Measurements from ENCODE around the gene NGF.
"Not testable (repeated sequence)": the region's sequence is repeated elsewhere in the genome, so short reads cannot be mapped to it uniquely, and the experiment has no call there.

NGF gene

DNA sequence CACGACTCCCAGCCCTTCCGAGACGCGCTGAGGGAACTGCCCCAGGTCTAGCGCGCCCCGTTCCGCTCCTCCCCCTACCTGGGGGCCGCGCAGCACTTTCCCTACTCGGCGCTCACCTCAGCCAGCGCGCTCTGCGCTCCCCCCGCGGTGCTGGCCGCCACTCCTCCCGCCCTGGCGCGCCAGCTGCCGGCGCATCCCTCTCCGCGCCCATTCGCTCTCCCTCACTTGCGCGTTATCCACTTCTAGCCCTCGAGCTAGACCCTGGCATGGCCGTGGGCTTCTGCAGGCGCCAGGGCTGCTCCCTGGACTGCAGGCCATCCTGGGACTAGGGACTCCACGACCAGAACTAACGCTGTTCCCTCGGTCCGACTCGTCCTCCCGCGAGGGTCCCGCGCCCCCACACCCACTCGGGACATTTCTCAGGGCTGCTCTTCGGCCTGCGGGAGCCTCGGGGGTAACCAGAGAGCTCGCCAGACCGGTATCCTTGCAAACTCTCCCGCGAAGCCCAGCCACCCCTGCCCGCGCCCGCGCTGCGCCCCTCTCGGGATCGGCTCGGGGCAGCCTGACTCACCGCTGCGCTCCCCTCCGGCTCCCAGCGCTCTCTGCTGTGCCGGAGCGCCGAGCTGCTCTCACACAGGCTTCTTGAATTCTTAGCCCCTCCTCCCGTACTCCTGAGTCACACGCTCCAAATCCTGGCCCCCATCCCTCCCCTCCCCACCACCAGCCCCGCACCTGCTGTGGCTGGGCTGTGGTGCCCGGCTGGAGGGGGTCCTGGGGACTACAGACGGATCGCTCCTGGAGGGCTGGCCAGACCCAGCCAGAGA, at the start of gene NGF:
TSS of gene NGF (minus strand) at position 617 of the 824 bp plus-strand sequence. CDS start 51,454 bp downstream, outside the sequence.
- no peak for DNase-seq

DNA sequence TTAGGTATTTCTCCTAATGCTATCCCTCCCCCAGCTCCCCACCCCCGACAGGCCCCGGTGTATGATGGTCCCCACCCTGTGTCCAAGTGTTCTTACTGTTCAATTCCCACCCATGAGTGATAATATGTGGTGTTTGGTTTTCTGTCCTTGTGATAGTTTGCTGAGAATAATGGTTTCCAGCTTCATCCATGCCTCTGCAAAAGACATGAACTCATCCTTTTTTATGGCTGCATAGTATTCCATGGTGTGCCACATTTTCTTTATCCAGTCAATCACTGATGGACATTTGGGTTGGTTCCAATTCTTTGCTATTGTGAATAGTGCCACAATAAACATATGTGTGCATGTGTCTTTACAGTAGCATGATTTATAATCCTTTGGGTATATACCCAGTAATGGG, 45.4 kb upstream of the NGF start:
- DNase-seq: not testable (repeated sequence)

DNA sequence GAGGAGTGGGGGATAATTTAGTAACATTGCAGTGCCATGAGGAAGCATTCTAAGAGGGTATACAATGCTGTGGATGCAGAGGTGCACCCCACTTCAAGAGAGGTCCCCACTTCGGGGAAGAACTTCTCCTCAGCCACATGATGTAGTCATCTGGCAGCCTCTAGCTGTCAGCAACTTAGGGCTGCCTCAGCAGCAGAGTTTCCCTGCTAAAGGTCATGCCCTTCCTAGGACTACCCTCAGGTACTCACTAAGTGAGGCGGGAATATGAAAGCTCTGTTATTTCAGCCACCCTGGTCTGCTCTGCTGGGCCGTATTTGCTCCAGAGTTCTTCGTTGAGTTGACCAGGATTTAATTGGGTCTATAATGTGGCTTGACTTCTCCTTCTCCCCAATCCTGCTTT, 41.9 kb upstream of the NGF start:
- DNase-seq: no peak

DNA sequence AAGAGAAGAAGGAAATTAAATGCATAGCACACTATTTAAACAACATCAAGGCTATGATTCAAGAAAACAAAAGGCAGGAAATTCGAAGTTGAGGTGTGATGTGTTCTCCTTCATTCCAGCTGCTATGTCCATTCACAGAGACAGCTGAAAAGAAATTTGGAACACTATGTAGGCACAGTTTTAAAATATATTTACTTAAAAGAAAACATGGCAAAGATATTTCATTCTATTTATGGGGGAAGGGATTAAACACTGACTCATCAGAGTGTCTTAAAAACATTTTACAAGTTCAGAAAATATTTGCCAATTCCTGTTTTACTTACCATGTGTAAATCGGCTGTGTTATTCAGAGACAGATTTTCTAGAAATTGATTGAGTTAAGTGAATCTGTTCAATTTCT, 39.4 kb upstream of the NGF start:
- no peak for DNase-seq

DNA sequence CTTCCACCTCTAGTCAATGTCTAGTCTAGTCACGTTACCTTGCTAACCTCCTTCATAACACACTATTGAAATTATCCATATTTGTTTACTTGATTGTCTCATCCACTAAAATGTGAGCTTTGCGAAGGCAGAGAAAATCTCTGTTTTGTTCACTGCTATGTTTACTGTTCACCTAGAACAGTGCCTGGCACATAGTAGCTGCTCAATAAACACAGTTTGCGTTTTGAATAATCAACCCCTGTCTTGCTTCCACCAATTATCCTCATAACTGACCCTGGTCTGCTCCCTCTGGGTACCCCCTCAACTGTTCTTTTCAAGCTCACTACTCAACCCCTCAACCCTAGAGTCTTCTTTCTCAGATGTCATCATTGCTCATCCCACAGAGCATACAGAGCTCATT, 36.5 kb upstream of the NGF start:
- DNase-seq: no peak

DNA sequence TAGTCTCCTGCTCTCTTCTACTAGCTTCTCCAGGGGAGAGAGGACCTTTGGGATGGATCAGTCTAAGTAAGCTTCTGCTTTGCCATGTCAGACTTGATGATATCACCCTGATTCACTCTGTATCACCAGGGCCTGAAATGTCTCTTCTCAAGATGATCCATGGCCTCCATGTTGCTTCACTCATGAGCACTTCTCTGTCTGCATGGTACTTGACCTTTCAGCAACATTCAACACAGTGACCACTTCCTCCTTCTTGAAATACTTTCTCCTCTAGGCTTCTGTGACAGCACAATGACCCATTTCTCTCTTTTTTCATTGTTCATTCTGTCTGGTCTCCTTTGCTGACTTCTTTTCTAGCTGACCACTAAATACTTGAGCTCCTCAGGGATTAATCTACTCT, 35.3 kb upstream of the NGF start:
- no peak for DNase-seq

DNA sequence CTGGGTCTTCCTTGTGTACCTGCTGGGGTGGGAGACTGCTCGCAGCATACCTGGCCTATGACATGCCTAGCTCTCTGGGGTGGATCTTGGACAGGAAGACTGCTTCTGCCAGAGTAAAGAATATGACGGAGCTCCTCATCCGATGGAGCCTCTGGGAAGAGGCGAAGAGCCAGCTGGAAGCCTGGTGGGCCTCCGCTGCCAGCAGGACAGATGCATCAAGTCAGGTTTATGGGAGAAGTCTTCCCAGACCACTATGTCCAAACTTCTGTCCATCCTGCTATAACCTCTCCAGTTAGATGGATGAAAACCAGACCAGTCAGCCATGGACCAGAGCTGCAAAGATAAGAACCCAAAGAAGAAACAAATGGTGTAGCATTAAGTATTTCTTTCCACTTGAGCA, 27.7 kb upstream of the NGF start:
- DNase-seq: no peak

DNA sequence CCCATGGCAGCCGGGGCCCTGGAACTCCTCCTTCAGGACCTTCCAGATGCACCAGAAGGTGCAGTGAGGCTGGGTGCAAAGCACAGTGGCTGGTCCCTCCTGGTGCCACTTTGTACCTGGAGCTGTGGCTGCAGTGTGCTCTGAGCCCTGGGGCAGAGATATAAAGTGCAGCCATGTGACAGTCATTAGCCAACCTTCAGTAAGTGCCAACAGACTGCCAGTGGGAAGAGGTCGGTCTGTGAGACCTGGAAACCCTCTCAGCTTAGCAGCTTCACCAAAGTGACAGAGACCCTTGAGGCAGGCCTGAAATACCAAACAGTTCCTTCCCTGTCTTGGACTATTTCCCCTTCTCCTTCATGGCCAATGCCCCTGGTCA, 26.7 kb upstream of the NGF start:
- no peak for DNase-seq

DNA sequence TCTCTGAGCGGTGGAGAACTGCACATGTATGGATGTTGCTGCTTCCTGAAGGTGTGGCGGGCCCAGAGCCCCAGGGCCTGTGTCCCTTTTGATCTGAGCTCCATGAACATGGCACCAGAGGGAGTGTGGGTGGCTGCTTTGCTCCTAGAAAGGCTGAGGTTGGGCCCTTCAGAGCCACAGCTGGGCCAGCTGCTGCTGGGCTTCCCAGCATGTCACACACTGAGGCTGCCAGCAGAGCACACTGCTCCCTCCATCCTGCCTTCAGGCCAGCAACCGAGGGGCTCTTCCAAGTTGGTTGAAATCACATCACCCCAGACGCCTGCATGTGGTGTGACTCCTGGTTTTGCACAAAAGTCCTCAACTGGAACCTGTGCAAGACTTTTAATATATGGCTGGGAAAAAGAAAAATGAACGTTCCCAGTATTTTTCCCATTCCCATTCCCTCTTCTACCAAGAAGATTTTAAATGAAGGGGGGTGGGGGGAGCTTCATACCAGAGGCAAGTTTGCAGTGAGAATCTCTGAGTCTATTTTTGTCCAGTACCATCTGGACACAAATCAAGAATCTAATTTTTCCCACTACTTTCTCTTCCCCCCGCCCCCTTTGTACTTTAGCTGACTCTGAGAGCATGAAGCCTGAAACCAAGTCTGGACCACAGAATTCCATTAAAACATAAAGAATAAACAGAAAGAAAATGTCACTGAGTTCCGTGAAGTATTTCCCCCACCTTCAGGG, 26.2 kb upstream of the NGF start:
- DNase-seq: no peak

DNA sequence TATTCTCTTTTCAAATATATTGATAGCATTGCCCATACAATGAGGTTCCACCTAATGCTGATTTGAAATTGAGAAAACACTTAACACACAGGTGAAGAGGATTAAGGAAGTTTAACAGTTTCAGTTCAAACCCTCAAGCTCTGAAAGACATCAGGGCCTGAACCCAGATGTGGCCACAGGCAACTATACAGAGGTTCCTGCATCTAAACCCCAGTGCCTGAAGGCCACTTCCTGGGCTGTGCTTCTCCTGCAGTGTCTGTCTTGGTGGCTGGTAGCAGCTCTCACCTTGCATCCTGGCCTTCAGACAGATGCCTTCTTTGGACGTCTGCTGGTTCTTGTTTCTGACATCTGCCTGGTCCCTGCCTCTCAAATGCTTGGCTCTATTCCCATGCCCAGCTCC, 25.1 kb upstream of the NGF start:
- no peak for DNase-seq

DNA sequence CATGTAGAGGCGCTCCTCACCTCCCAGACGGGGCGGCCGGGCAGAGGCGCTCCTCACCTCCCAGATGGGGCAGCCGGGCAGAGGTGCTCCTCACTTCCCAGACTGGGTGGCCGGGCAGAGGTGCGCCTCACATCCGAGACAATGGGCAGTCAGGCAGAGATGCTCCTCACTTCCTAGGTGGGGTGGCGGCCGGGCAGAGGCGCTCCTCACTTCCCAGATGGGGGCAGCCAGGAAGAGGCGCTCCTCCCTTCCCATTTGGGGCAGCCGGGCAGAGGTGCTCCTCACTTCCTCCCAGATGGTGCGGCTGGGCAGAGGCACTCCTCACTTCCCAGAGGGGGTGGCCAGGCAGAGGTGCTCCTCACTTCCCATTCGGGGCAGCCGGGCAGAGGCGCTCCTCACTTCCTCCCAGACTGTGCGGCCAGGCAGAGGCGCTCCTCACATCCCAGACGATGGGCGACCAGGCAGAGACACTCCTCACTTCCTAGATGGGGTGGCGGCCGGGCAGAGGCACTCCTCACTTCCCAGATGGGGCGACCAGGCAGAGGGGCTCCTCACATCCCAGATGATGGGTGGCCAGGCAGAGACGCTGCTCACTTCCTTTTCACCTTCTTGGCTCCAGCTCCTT, 22.6 kb upstream of the NGF start:
- not testable (repeated sequence) for DNase-seq

DNA sequence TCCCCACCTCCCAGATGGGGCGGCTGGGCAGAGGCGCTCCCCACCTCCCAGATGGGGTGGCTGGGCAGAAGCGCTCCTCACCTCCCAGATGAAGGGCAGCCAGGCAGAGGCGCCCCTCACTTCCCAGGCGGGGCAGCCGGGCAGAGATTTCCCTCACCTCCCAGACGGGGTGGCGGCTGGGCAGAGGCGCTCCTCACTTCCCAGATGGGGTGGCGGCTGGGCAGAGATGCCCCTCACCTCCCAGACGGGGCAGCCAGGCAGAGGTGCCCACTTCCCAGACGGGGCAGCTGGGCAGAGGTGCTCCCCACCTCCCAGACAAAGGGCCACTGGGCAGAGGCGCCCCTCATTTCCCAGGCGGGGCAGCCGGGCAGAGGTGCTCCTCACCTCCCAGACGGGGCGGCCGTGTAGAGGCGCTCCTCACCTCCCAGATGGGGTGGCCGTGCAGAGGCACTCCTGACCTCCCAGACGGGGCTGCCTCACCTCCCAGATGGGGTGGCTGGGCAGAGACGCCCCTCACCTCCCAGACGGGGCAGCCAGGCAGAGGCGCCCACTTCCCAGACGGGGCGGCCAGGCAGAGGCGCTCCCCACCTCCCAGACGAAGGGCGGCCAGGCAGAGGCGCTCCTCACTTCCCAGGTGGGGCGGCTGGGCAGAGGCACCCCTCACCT, 21.9 kb upstream of the NGF start:
- DNase-seq: not testable (repeated sequence)

DNA sequence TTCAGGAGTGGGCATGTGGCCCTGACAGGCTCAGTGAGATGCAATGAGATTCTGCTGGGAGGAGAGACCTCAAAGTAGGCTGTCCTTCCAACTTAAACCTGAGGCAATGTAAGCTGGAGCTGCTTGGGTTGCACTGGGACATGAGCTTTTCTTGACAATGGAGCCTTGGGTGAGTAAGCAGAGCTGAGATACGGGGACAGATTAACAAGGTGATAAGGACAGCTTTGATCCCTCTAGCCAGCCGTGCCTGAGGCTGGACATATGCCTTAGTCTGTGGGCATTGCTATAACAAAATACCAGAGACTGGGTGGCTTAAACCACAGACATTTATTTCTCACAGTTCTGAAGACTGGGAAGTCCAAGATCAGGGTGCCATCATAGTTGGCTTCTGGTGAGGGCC, 18.3 kb upstream of the NGF start:
- no peak for DNase-seq

DNA sequence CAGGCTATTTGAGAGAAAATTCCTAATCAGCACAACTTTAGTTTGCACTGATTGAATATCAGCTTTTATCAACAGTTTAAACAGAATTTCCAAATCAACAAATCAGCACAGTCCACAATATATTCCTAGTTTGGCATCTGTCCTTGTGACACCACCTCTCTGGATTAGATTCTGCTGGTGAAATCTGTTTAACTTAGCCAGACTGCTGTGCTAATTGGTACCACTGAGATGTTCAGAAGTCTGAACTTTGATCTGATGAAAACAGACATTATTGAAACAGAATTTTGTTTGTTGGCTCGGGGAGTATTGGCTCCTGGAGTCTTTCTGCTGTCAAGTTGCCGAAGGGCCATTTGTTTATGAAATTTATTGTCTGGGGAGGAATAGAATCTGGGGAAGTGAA, 17.0 kb upstream of the NGF start:
- DNase-seq: no peak

DNA sequence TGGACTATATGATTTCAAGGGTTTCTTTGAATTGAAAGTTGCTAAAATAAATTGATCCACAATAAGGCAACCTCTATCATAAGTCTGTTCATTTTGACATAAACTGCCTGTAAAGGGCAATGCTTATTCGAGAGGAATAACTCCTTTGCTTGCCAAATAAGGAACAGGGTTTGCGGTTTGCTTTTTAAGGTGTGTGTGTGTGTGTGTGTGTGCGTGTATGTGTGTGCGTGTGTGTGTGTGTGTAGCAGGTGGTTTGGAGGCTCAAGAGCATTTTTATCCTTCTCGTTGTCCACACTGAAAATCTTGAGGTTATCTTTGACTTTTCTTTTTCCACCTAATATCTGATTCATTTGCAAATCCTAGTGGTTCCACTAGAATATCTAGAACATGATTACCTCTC, 13.1 kb upstream of the NGF start:
- DNase-seq: no peak

DNA sequence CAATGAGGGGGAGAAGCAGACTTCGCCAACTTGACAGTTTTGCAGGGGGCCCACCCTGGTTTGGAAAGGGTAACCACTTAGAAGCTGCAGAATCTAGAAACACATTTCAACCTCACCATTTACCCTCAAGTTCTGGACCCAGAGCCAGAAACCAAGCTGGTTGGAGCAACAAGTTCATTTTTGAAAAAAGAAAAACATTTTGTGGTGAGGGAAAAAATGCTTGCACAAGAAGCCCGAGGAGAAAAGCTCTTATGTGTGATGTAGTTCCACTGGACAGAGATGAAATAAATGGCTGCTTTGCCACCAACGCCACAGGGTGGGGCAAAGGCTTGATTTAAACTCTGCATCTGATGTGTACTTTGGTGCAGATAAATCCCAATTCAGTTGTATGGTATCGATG, 10.6 kb upstream of the NGF start:
- DNase-seq: no peak

DNA sequence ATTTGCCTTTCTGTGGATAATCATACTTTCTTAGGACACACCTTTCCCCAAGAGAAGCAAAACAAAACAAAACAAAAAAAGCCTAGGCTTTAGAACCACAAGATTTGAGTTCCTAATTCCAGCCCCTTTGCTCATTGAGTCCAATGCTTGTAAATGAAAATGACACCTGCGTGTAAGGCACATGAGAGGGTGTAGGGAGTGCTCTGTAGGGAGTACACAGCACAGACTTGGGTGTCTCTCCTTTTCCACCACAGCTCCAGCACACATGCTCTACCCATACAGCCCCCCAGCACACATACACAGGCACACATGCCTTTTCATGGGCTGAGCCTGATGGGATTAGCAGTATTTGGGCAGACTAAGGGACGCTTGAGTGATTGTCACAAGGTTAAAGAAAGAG, 9.2 kb upstream of the NGF start:
- DNase-seq: no peak

DNA sequence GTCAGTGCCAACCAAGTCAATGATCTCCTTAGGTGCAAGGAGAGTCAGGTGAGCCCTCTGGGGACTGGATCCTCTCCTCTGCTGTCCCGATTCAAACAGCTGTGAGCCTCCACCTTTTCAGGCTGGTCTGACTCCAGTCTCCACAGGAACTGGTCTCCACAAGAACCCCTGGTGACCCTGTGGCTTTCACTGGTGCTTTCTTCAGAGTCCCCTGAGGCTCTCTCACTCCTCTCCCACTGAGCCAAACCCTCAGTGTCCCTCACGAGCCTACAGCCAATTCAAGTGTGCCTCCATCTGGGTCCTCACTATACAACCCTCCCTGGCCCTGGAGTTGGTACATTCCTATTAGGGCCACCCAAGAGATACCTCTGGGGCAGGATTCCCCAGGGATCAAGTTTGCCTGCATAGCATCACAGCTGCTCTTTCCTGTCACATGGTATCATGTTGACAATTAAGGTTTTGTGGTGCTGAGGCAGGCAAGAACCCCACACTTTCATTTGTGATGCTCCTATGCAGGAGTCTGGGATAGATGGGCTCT, 5.2 kb upstream of the NGF start:
- DNase-seq: no peak

DNA sequence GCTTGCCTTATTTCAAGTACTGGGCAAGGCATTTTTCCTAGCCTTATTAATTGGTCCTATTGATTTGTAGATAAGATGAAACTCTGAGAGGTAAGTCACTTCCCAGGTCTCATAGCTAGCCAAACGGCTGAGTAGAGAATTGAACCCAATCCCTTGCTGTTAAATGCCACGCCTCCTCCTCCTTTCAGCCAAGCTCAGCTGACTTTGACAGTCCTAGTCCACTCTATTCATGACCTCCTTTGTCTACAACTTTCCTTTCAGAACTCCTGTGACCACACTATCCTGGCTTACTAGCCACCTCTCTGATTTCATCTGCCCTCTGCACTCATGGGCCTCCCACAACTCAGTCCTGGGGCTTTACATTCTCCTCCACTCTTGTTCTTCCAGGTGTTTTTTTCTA, 3.9 kb upstream of the NGF start:
- no peak for DNase-seq

DNA sequence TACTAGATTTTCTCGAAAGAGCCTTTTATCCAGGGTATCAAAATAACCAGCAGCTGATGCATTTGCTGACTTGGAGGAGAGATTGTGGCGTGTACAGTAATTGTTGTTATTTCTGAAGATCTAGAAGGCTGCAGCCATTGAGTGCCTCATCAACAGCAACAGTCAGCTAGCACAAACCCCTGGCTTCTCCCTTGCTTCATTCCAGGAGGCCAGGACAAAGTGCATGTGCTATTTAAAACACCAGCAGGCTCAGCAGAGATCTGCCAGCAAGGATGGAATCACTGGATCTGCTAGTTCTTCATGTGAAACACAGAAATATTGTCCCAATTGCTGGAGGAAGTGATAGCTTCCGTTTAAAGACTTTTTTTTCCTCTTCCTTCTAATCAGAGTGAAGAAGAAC, 2.8 kb upstream of the NGF start:
- DNase-seq: no peak

DNA sequence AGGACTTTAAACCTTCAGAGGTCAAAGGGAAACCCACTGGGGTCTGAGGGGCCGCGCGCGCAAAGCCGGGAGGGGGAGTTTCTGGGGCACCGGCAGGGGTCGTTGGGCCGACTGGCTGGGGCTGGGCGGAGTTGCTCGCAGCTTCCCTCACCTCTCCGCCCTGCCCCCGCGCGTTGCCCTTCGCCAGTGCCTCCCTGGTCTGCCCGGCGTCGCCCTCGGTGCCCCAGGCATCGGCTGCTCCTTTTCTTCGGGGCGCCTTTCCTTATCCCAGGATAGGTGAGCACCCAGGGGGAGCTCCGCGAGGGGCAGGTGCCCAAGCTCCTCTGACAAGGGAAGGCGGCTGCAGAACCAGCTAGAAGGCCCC, 390 bp upstream of the NGF start:
- DNase-seq: no peak

DNA sequence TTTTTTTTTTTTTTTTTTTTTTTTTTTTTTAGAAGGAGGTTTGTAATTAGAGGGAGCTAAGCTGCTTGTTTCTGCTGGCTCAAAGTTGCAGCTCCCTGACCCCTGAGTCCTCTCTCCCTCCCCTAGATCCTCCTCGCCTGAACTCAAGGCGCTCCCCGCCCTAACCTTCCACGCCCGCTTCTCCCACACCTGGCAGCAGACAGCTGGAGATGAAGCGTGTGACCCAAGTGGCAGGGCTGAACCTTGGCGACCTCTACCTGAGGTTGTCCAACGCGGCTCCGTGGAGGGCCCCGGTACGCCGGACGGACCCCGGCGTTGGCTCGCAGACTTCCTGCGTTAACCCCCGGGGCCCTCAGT, 795 bp downstream of the NGF start:
- no peak for DNase-seq

DNA sequence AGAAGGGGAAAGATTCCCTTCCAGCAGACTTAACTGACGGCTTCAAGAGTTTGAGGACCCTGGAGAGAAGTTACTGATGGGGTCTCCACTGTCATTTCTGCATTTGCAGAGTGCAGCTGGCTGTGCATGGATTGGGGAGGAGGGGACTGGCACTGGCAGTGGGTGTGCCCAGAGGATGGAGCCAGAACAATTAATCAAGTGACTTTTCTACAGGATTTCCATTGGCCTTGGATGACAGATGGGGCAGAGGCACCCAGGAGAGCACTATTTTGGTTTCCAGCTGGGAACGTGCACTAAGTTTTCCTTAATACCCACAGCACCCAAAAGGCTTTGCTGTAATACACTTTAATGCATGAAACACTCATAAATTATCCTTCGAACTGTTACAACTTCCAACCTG, 1.3 kb downstream of the NGF start:
- DNase-seq: no peak
